HEK293T (cell line): Measurements from ENCODE around the gene ANKRD17.
"Not testable (repeated sequence)": the region's sequence is repeated elsewhere in the genome, so short reads cannot be mapped to it uniquely, and the experiment has no call there.

Experiments
- CTCF ChIA-PET: fragments of 350-600 bp; formaldehyde crosslinking; extraction: SDS; loops from one replicate; lab custom pipeline; 2021; ENCODE audit warnings: antibody characterized with exemption, inconsistent platforms; lab: Yijun Ruan, JAX
- POLR2A ChIA-PET: fragments of 350-600 bp; formaldehyde crosslinking; extraction: SDS; loops from one replicate; lab custom pipeline; 2020; ENCODE audit warnings: antibody characterized with exemption, inconsistent platforms; lab: Yijun Ruan, JAX
- DNase-seq: peaks from one replicate; pipeline ENCODE4 v3.0.0; 2012; ENCODE audit warnings: mixed read lengths; ENCODE audit errors: extremely low spot score
- ARNT ChIP-seq: fragments of 450-650 bp; IDR thresholded peaks from 2 replicates; pipeline ENCODE4 v1.6.1; 2017; ENCODE audit warnings: mild to moderate bottlenecking
- BHLHE40 ChIP-seq: fragments of 450-650 bp; IDR thresholded peaks from 2 replicates; pipeline ENCODE4 v1.6.1; 2016; ENCODE audit warnings: mild to moderate bottlenecking, moderate library complexity, borderline replicate concordance
- CTBP1 ChIP-seq: fragments of 450-650 bp; IDR thresholded peaks from 2 replicates; pipeline ENCODE4 v1.6.1; 2016; ENCODE audit warnings: borderline replicate concordance
- ELF4 ChIP-seq: fragments of 450-650 bp; IDR thresholded peaks from 2 replicates; pipeline ENCODE4 v1.6.1; 2017; ENCODE audit warnings: antibody characterized with exemption
- FOXA1 ChIP-seq: fragments of 450-650 bp; IDR thresholded peaks from 2 replicates; pipeline ENCODE4 v1.6.1; 2016; ENCODE audit warnings: mild to moderate bottlenecking
- FOXK2 ChIP-seq: fragments of 450-650 bp; IDR thresholded peaks from 2 replicates; pipeline ENCODE4 v1.6.1; 2016; ENCODE audit warnings: mild to moderate bottlenecking
- FOXM1 ChIP-seq: fragments of 450-650 bp; IDR thresholded peaks from 2 replicates; pipeline ENCODE4 v1.6.1; 2017; ENCODE audit warnings: mild to moderate bottlenecking, borderline replicate concordance
- HDGF ChIP-seq: fragments of 450-650 bp; IDR thresholded peaks from 2 replicates; pipeline ENCODE4 v1.6.1; 2017; ENCODE audit warnings: antibody characterized with exemption, borderline replicate concordance
- L3MBTL2 ChIP-seq: fragments of 450-650 bp; conservative IDR thresholded peaks from 2 replicates; pipeline ENCODE4 v1.6.1; 2016; ENCODE audit warnings: mild to moderate bottlenecking
- LEF1 ChIP-seq: fragments of 450-650 bp; IDR thresholded peaks from 2 replicates; pipeline ENCODE4 v1.6.1; 2017; ENCODE audit warnings: mild to moderate bottlenecking, borderline replicate concordance
- NFRKB ChIP-seq: fragments of 450-650 bp; IDR thresholded peaks from 2 replicates; pipeline ENCODE4 v1.6.1; 2016; ENCODE audit warnings: mild to moderate bottlenecking, moderate library complexity
- PKNOX1 ChIP-seq: fragments of 450-650 bp; IDR thresholded peaks from 2 replicates; pipeline ENCODE4 v1.6.1; 2016
- SP1 ChIP-seq: fragments of 450-650 bp; IDR thresholded peaks from 2 replicates; pipeline ENCODE4 v1.6.1; 2017
- SUZ12 ChIP-seq: fragments of 450-650 bp; IDR thresholded peaks from 2 replicates; pipeline ENCODE4 v1.6.1; 2016; ENCODE audit warnings: mild to moderate bottlenecking
- TARDBP ChIP-seq: fragments of 450-650 bp; IDR thresholded peaks from 2 replicates; pipeline ENCODE4 v1.6.1; 2016
- ZNF384 ChIP-seq: fragments of 450-650 bp; IDR thresholded peaks from 2 replicates; pipeline ENCODE4 v1.6.1; 2016

ANKRD17 gene

GRCh38 chr4:73277201-73277600, 18.6 kb upstream of the ANKRD17 start:
- no peak for TF ChIP-seq SUZ12
- no peak for TF ChIP-seq ZNF384
- no peak for TF ChIP-seq SP1
- no peak for TF ChIP-seq NFRKB
- no peak for TF ChIP-seq L3MBTL2
- TF ChIP-seq PKNOX1 = no peak
- no peak for TF ChIP-seq LEF1
- TF ChIP-seq ELF4 = no peak
- no peak for TF ChIP-seq BHLHE40
- no peak for TF ChIP-seq CTBP1
- TF ChIP-seq FOXA1 = no peak
- no peak for TF ChIP-seq HDGF
- TF ChIP-seq FOXM1 = no peak
- ChIA-PET POLR2A (no interaction called here), CTCF (no interaction called here)
- no peak for DNase-seq

GRCh38 chr4:73275318-73275654, 16.7 kb upstream of the ANKRD17 start:
- CTCF ChIA-PET = no interaction called here
- no peak for DNase-seq
- peak; percentile 72 for TF ChIP-seq ZNF384
- TF ChIP-seq L3MBTL2 = no peak
- POLR2A ChIA-PET = interaction anchor here (0.5 kb wide), 1 partner anchor 195 kb away, joined by 3 read pairs; no protein-coding TSS in a partner anchor

GRCh38 chr4:73272816-73273215, 14.2 kb upstream of the ANKRD17 start:
- ChIA-PET POLR2A (no interaction called here), CTCF (no interaction called here)
- TF ChIP-seq FOXA1 = no peak
- no peak for TF ChIP-seq ELF4
- no peak for TF ChIP-seq HDGF
- no peak for DNase-seq

- CTCF ChIA-PET = no interaction called here
- no peak for DNase-seq
- POLR2A ChIA-PET = no interaction called here
- no peak for TF ChIP-seq BHLHE40
- TF ChIP-seq ARNT = no peak
- no peak for TF ChIP-seq CTBP1
Observed at GRCh38 chr4:73267050-73267449, 8.5 kb upstream of the ANKRD17 start.

GRCh38 chr4:73259571-73260090, 1.0 kb upstream of the ANKRD17 start:
- TF ChIP-seq ELF4 (no peak), TARDBP (no peak), FOXA1 (no peak), L3MBTL2 (no peak), HDGF (no peak), CTBP1 (no peak), SUZ12 (no peak), PKNOX1 (no peak), FOXM1 (no peak), ZNF384 (no peak), LEF1 (no peak), FOXK2 (no peak)
- ChIA-PET POLR2A (interaction anchor here (0.5 to 2.6 kb wide), 13 partner anchors 9 to 881 kb away, joined by 3 to 11 read pairs (median 3); no protein-coding TSS in a partner anchor), CTCF (no interaction called here)
- no peak for DNase-seq

GRCh38 chr4:73258436-73258685, 237 bp downstream of the ANKRD17 start:
- ChIA-PET POLR2A (interaction anchor here (1.0 to 2.6 kb wide), 8 partner anchors 10 to 918 kb away, joined by 3 to 12 read pairs (median 4); partner anchors contain the start of gene COX18), CTCF (no interaction called here)
- DNase-seq = no peak
- TF ChIP-seq FOXM1 (peak; percentile 25; the same call in 1 of the 2 replicates), ELF4 (no peak)

GRCh38 chr4:73257651-73258435, 755 bp downstream of the ANKRD17 start:
- ChIA-PET POLR2A (interaction anchor here (1.0 to 2.6 kb wide), 10 partner anchors 11 to 918 kb away, joined by 3 to 12 read pairs (median 4); partner anchors contain the start of gene COX18), CTCF (interaction anchor here (1.0 to 1.5 kb wide), 3 partner anchors 62 to 179 kb away, joined by 3 to 4 read pairs (median 3); no protein-coding TSS in a partner anchor)

GRCh38 chr4:73257234-73257633, 1.4 kb downstream of the ANKRD17 start:
- ChIA-PET CTCF (interaction anchor here (1.0 to 1.5 kb wide), 3 partner anchors 61 to 178 kb away, joined by 3 to 4 read pairs (median 3); no protein-coding TSS in a partner anchor), POLR2A (interaction anchor here (1.0 to 2.6 kb wide), 6 partner anchors 12 to 188 kb away, joined by 3 to 12 read pairs (median 4); partner anchors contain the start of gene COX18)
- peak; percentile 56 for DNase-seq
- no peak for TF ChIP-seq FOXA1
- TF ChIP-seq TARDBP = no peak
- no peak for TF ChIP-seq PKNOX1
- no peak for TF ChIP-seq FOXK2
- no peak for TF ChIP-seq HDGF
- TF ChIP-seq SP1 = no peak
- no peak for TF ChIP-seq L3MBTL2
- no peak for TF ChIP-seq ELF4
- no peak for TF ChIP-seq NFRKB
- no peak for TF ChIP-seq ARNT
- TF ChIP-seq CTBP1 = no peak
- TF ChIP-seq BHLHE40 = no peak
- TF ChIP-seq FOXM1 = no peak
- no peak for TF ChIP-seq LEF1
- TF ChIP-seq ZNF384 = no peak
- TF ChIP-seq SUZ12 = no peak

More at GRCh38 chr4:73257651-73258435, 755 bp downstream of the ANKRD17 start:
- TF ChIP-seq FOXA1 = no peak
- TF ChIP-seq L3MBTL2 = peak; percentile 73
- DNase-seq = peak; percentile 31

- POLR2A ChIA-PET, DNase-seq: not testable (repeated sequence)
- CTCF ChIA-PET = interaction anchor here (0.7 kb wide), 1 partner anchor 93 kb away, joined by 5 read pairs; no protein-coding TSS in a partner anchor
Observed at GRCh38 chr4:73255847-73256246, 2.8 kb downstream of the ANKRD17 start.
